Testis (tissue), 2 donors: Measurements from ENCODE around the gene MAP3K4.

ENCODE experiments used
- CTCF ChIP-seq, 3 experiments: fragments of 450-650 bp in 2 of 3; fragments of 200-600 bp in 1 of 3; sonication (generic) in 1 of 3; IDR thresholded peaks; one replicate each; pipeline ENCODE4 v1.5.1; 2016 to 2019; ENCODE audit warnings: antibody characterized with exemption in 3 of 3, mild to moderate bottlenecking in 2 of 3, moderate library complexity in 1 of 3
- POLR2A ChIP-seq: fragments of 450-650 bp; IDR thresholded peaks from one replicate; pipeline ENCODE4 v1.6.1; 2017; ENCODE audit warnings: antibody characterized with exemption, mild to moderate bottlenecking, moderate library complexity

GRCh38 chr6:161152527-161152862, 160.9 kb downstream of the MAP3K4 start:
- TF ChIP-seq CTCF (IDR thresholded peaks at IDR 0.05) (no peak), POLR2A (no peak)
